Fibroblast of lung (primary cell): ENCODE measurements around the gene MTR. TPM values are rescaled to one million over a fixed set of nuclear protein-coding genes. Genes with fewer than 3 reads are reported as not detected.

Source experiments
- DNase-seq, 2 donors: peaks; one replicate each; pipeline versions ENCODE4 v3.0.0 to v3.0.0-alpha.2; 2010; ENCODE audit warnings: low read depth in 2 of 2
- H2AFZ ChIP-seq: 2 replicates; pipeline ENCODE4 v1.5.1; 2012; ENCODE audit warnings: low read length, control low read depth, inconsistent platforms
- H3K27ac ChIP-seq: 2 replicates; pipeline ENCODE4 v1.5.1; 2011; ENCODE audit warnings: low read length, control low read depth; ENCODE audit not compliant: insufficient read depth
- H3K27me3 ChIP-seq: 2 replicates; pipeline ENCODE4 v1.5.1; 2011; ENCODE audit warnings: mild to moderate bottlenecking, low read length; ENCODE audit not compliant: control insufficient read depth, insufficient read depth
- H3K36me3 ChIP-seq: 2 replicates; pipeline ENCODE4 v1.5.1; 2011; ENCODE audit warnings: low read length; ENCODE audit not compliant: control insufficient read depth, insufficient read depth
- H3K4me1 ChIP-seq: 2 replicates; pipeline ENCODE4 v1.5.1; 2011; ENCODE audit warnings: low read length; ENCODE audit not compliant: control insufficient read depth, insufficient read depth; ENCODE audit errors: extremely low read depth
- H3K4me2 ChIP-seq: 2 replicates; pipeline ENCODE4 v1.5.1; 2011; ENCODE audit warnings: low read length, control low read depth; ENCODE audit not compliant: insufficient read depth; ENCODE audit errors: extremely low read depth
- H3K4me3 ChIP-seq, 4 experiments: fragments of 200-600 bp in 1 of 4; sonication (generic) in 1 of 4; replicated peaks in 1 of 4; 2 replicates each; pipeline ENCODE4 v1.5.1; 2011 to 2016; ENCODE audit warnings: low read length in 4 of 4, low read depth in 3 of 4, mild to moderate bottlenecking in 3 of 4, control low read depth in 2 of 4, inconsistent platforms in 1 of 4, mixed read lengths in 1 of 4; ENCODE audit not compliant: insufficient read depth in 1 of 4; ENCODE audit errors: control extremely low read depth in 1 of 4
- H3K79me2 ChIP-seq: 2 replicates; pipeline ENCODE4 v1.5.1; 2012; ENCODE audit warnings: mild to moderate bottlenecking, low read length, inconsistent platforms; ENCODE audit not compliant: control insufficient read depth, insufficient read depth
- H3K9ac ChIP-seq: 2 replicates; pipeline ENCODE4 v1.5.1; 2011; ENCODE audit warnings: mild to moderate bottlenecking, low read length, control low read depth; ENCODE audit not compliant: insufficient read depth
- H3K9me3 ChIP-seq: 2 replicates; pipeline ENCODE4 v1.5.1; 2012; ENCODE audit warnings: low read depth, low read length; ENCODE audit not compliant: control insufficient read depth, insufficient read depth
- H4K20me1 ChIP-seq: 2 replicates; pipeline ENCODE4 v1.5.1; 2011; ENCODE audit warnings: low read length; ENCODE audit not compliant: control insufficient read depth, insufficient read depth; ENCODE audit errors: extremely low read depth
- CTCF ChIP-seq, 2 donors: IDR thresholded peaks in 1 of 2; conservative IDR thresholded peaks in 1 of 2; 1 replicate in 1 of 2; 2 replicates in 1 of 2; pipeline ENCODE4 v1.5.1; 2011 to 2012; ENCODE audit warnings: low read length in 2 of 2, control low read depth in 1 of 2, inconsistent platforms in 1 of 2, low read depth in 1 of 2, mild to moderate bottlenecking in 1 of 2
- EZH2 ChIP-seq: IDR thresholded peaks from 2 replicates; pipeline ENCODE4 v1.5.1; 2012; ENCODE audit warnings: low read length, control low read depth, mild to moderate bottlenecking; ENCODE audit errors: missing control alignments
- polyA plus RNA-seq, 2 donors: library from polyadenylated mRNA; depleted of rRNA in 1 of 2; stranded (reverse) in 1 of 2; unstranded in 1 of 2; fragments of >200 nt; gene quantifications; 2 replicates each; pipeline ENCODE4 v1.2.1, GENCODE V29; 2011 to 2012; ENCODE audit warnings: missing spikeins in 1 of 2
- total RNA-seq: library from RNA; depleted of rRNA; stranded (reverse); fragments of >200 nt; gene quantifications from 2 replicates; pipeline ENCODE4 v1.2.1, GENCODE V29; 2014

MTR gene
- total and polyA plus RNA-seq, 2 donors (not counting 1 experiment from before 2014, with no cell fraction given), result 20.0 to 32.2 TPM

GRCh38 chr1:236774926-236775325 lies 20.2 kb upstream of the MTR start:
- TF ChIP-seq CTCF (conservative IDR thresholded peaks at IDR 0.05 in 1 of 2, IDR thresholded peaks at IDR 0.05 in 1 of 2; ENCODE audit: low read depth in 1 of 2, low read length in 2 of 2) (peak; percentile 40 to 45), EZH2 (no peak)
- no peaks in the 10 kb centered on the region for H3K4me1 ChIP-seq
- no peaks in the 10 kb centered on the region for H3K27me3 ChIP-seq
- H3K9me3 ChIP-seq, result no peaks in the 10 kb centered on the region
- H2AFZ ChIP-seq, result no peak overlapping the region
- no peak overlapping the region for H3K4me2 ChIP-seq
- no peak overlapping the region for H3K4me3 ChIP-seq
- peak; percentile 19 to 39 for DNase-seq
- no peak overlapping the region for H3K9ac ChIP-seq
- H4K20me1 ChIP-seq, result no peaks in the 10 kb centered on the region
- H3K79me2 ChIP-seq, result no peaks in the 10 kb centered on the region
- H3K36me3 ChIP-seq, result no peaks in the 10 kb centered on the region
- no peak overlapping the region for H3K27ac ChIP-seq

GRCh38 chr1:236779312-236779711 lies 15.8 kb upstream of the MTR start:
- Histone ChIP-seq H3K27ac (no peak overlapping the region), H3K4me2 (no peak overlapping the region), H3K9ac (no peak overlapping the region), H4K20me1 (no peaks in the 10 kb centered on the region), H3K27me3 (no peaks in the 10 kb centered on the region), H3K36me3 (no peaks in the 10 kb centered on the region), H2AFZ (no peak overlapping the region), H3K79me2 (no peaks in the 10 kb centered on the region), H3K9me3 (no peaks in the 10 kb centered on the region), H3K4me3 (no peak overlapping the region), H3K4me1 (no peaks in the 10 kb centered on the region)
- DNase-seq, result no peak
- TF ChIP-seq EZH2 (no peak), CTCF (conservative IDR thresholded peaks at IDR 0.05 in 1 of 2, IDR thresholded peaks at IDR 0.05 in 1 of 2; ENCODE audit: low read depth in 1 of 2, low read length in 2 of 2) (no peak)

DNA sequence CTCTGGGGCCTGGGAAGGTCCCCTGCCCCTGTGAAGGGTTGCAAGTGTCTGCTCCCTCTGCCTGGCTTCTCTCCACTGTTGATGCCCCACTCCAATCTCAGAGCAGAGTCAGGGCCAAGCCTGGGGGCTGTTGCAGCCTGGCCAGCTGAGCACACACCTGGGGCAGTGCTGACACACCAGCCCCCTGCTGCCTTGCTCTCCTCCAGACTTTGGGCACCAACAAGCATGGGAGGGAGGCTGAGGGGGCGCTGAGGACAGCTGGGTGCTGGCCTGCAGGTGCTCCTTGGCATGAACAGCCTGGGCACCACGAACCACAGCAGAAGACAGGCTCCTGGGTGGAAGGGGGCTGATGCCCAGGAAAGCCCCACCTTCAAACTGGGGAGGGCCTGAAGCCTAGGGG lies 9.6 kb upstream of the MTR start:
- no peaks in the 10 kb centered on the region for H3K9me3 ChIP-seq
- H3K36me3 ChIP-seq, result no peaks in the 10 kb centered on the region
- no peak for DNase-seq
- H3K4me1 ChIP-seq, result no peaks in the 10 kb centered on the region
- no peaks in the 10 kb centered on the region for H3K27me3 ChIP-seq
- H2AFZ ChIP-seq, result no peak overlapping the region
- no peak overlapping the region for H3K9ac ChIP-seq
- H4K20me1 ChIP-seq, result no peaks in the 10 kb centered on the region
- no peak overlapping the region for H3K27ac ChIP-seq
- no peaks in the 10 kb centered on the region for H3K79me2 ChIP-seq
- no peak overlapping the region for H3K4me2 ChIP-seq
- TF ChIP-seq CTCF (conservative IDR thresholded peaks at IDR 0.05 in 1 of 2, IDR thresholded peaks at IDR 0.05 in 1 of 2; ENCODE audit: low read depth in 1 of 2, low read length in 2 of 2), result no peak
- H3K4me3 ChIP-seq, result no peak overlapping the region
